PC-9 (cell line): ENCODE results near the gene CABLES2. TPM values are rescaled to one million over a fixed set of nuclear protein-coding genes. Genes with fewer than 3 reads are reported as not detected.

Experiments
- BruUV-seq: library from RNA; stranded (reverse); fragments of 400-500 nt; replicated peaks from 2 replicates; lab custom pipeline; 2021; lab: Mats Ljungman, UMichigan
- CTCF ChIA-PET: fragments of 300-600 bp; sonication (Branson Sonifier 250); formaldehyde crosslinking; loops from one replicate; lab custom pipeline; 2022; ENCODE audit warnings: antibody characterized with exemption; lab: Charles Lee
- POLR2A ChIA-PET: fragments of 300-600 bp; sonication (Branson Sonifier 250); formaldehyde crosslinking; loops from one replicate; lab custom pipeline; 2022; ENCODE audit warnings: antibody characterized with exemption; ENCODE audit not compliant: unreplicated experiment; lab: Charles Lee
- DNase-seq, 2 experiments: peaks; one replicate each; pipeline versions ENCODE4 v3.0.0 to v3.0.0-alpha.2; 2015 to 2022; ENCODE audit warnings: mixed read lengths in 1 of 2
- H2AFZ ChIP-seq: fragments of 200-600 bp; sonication (generic); 2 replicates; pipeline ENCODE4 v1.8.1; 2017; ENCODE audit warnings: antibody characterized with exemption
- H3F3A ChIP-seq: fragments of 200-600 bp; sonication (generic); 2 replicates; pipeline ENCODE4 v1.8.1; 2017; ENCODE audit warnings: antibody characterized with exemption, mild to moderate bottlenecking, low read depth; ENCODE audit not compliant: insufficient read depth
- H3K27ac ChIP-seq: fragments of 200-600 bp; sonication (generic); 2 replicates; pipeline ENCODE4 v1.6.1; 2016; ENCODE audit warnings: mixed run types
- H3K27me3 ChIP-seq: fragments of 200-600 bp; sonication (generic); 2 replicates; pipeline ENCODE4 v1.6.1; 2016; ENCODE audit warnings: low read depth, mixed run types; ENCODE audit not compliant: insufficient read depth
- H3K36me3 ChIP-seq: fragments of 200-600 bp; sonication (generic); 2 replicates; pipeline ENCODE4 v1.6.1; 2016; ENCODE audit warnings: low read depth, mixed run types
- H3K4me1 ChIP-seq: fragments of 200-600 bp; sonication (generic); replicated peaks from 2 replicates; pipeline ENCODE4 v1.6.1; 2016; ENCODE audit warnings: mixed run types; ENCODE audit not compliant: insufficient read depth
- H3K4me2 ChIP-seq: fragments of 200-600 bp; sonication (generic); 2 replicates; pipeline ENCODE4 v1.6.1; 2017; ENCODE audit warnings: mixed run types
- H3K4me3 ChIP-seq: fragments of 200-600 bp; sonication (generic); 2 replicates; pipeline ENCODE4 v1.6.1; 2016; ENCODE audit warnings: mixed run types
- H3K79me2 ChIP-seq: fragments of 200-600 bp; sonication (generic); 2 replicates; pipeline ENCODE4 v1.6.1; 2017; ENCODE audit warnings: low read depth, mixed run types
- H3K9me2 ChIP-seq: fragments of 200-600 bp; sonication (generic); 2 replicates; pipeline ENCODE4 v1.8.1; 2017; ENCODE audit warnings: mild to moderate bottlenecking; ENCODE audit not compliant: insufficient read depth
- H3K9me3 ChIP-seq: fragments of 200-600 bp; sonication (generic); 2 replicates; pipeline ENCODE4 v1.8.1; 2016; ENCODE audit warnings: low read depth; ENCODE audit not compliant: insufficient read depth
- H4K20me1 ChIP-seq: fragments of 200-600 bp; sonication (generic); 2 replicates; pipeline ENCODE4 v1.8.1; 2017; ENCODE audit not compliant: insufficient read depth
- CTCF ChIP-seq: fragments of 200-600 bp; sonication (generic); conservative IDR thresholded peaks from 2 replicates; pipeline ENCODE4 v1.6.1; 2017; ENCODE audit warnings: mixed run types, antibody characterized with exemption, mild to moderate bottlenecking, moderate library complexity
- EZH2 ChIP-seq: fragments of 200-600 bp; sonication (generic); IDR thresholded peaks from 2 replicates; pipeline ENCODE4 v1.8.0; 2017; ENCODE audit warnings: antibody characterized with exemption, low read depth
- intact Hi-C: fragments of 100-400 bp; cut with micrococcal nuclease; formaldehyde crosslinking; loops from one replicate; pipeline ENCODE4 v1.10.0; 2022; ENCODE audit not compliant: unreplicated experiment
- total RNA-seq: library from RNA; stranded (reverse); gene quantifications from 2 replicates; pipeline ENCODE4 v1.2.3, GENCODE V29; 2021

CABLES2 gene
- total RNA-seq, 1 experiment from 2014 or later: 14.1 TPM

GRCh38 chr20:62390317-62391164 lies 16.5 kb downstream of the CABLES2 start:
- no peak for DNase-seq
- H3F3A ChIP-seq: peaks cover 34% of the 10 kb centered on the region
- POLR2A ChIA-PET: interaction anchor here (0.7 kb wide), 1 partner anchor 618 kb away, joined by 5 read pairs; no protein-coding TSS in a partner anchor
- no peak for TF ChIP-seq CTCF
- no peaks in the 10 kb centered on the region for H3K9me3 ChIP-seq
- no peak overlapping the region for H3K4me3 ChIP-seq
- CTCF ChIA-PET: no interaction called here
- H2AFZ ChIP-seq: no peak overlapping the region
- H3K4me2 ChIP-seq: no peak overlapping the region
- H4K20me1 ChIP-seq: peaks cover 46% of the 10 kb centered on the region
- H3K79me2 ChIP-seq: peaks cover 40% of the 10 kb centered on the region
- H3K36me3 ChIP-seq: peaks cover 22% of the 10 kb centered on the region
- H3K4me1 ChIP-seq: peaks cover 15% of the 10 kb centered on the region
- intact Hi-C loops: no loop called here
- no TSS peak for BruUV-seq
- H3K9me2 ChIP-seq: no peaks in the 10 kb centered on the region
- no peak overlapping the region for H3K27ac ChIP-seq
- no peaks in the 10 kb centered on the region for H3K27me3 ChIP-seq

GRCh38 chr20:62389601-62390087 lies 17.4 kb downstream of the CABLES2 start:
- Histone ChIP-seq H3K27ac (no peak overlapping the region), H3K4me1 (peaks cover 21% of the 10 kb centered on the region), H3K27me3 (no peaks in the 10 kb centered on the region), H3K4me3 (no peak overlapping the region), H3K9me3 (no peaks in the 10 kb centered on the region), H3K79me2 (peaks cover 49% of the 10 kb centered on the region), H3F3A (peaks cover 41% of the 10 kb centered on the region), H3K36me3 (peaks cover 26% of the 10 kb centered on the region), H2AFZ (no peak overlapping the region), H3K9me2 (no peaks in the 10 kb centered on the region), H3K4me2 (no peak overlapping the region), H4K20me1 (peaks cover 52% of the 10 kb centered on the region)
- ChIA-PET POLR2A (interaction anchor here (0.7 kb wide), 1 partner anchor 619 kb away, joined by 5 read pairs; no protein-coding TSS in a partner anchor), CTCF (no interaction called here)
- BruUV-seq: no TSS peak
- no peak for DNase-seq
- TF ChIP-seq EZH2 (no peak), CTCF (no peak)
- intact Hi-C loops: no loop called here

- H3K27ac ChIP-seq: no peak overlapping the region
- intact Hi-C loops: no loop called here
- ChIA-PET POLR2A (interaction anchor here (0.8 kb wide), 1 partner anchor 31 kb away, joined by 5 read pairs; no protein-coding TSS in a partner anchor), CTCF (no interaction called here)
- H3F3A ChIP-seq: peaks cover 47% of the 10 kb centered on the region
- peak overlapping the region; percentile 99 for H3K4me2 ChIP-seq
- TF ChIP-seq CTCF (peak; percentile 26; the same call in 1 of the 2 replicates), EZH2 (no peak)
- H3K36me3 ChIP-seq: peaks cover 26% of the 10 kb centered on the region
- H3K9me3 ChIP-seq: no peaks in the 10 kb centered on the region
- no peak overlapping the region for H2AFZ ChIP-seq
- H4K20me1 ChIP-seq: peaks cover 52% of the 10 kb centered on the region
- no peaks in the 10 kb centered on the region for H3K27me3 ChIP-seq
- no peak for DNase-seq
- peaks cover 55% of the 10 kb centered on the region for H3K79me2 ChIP-seq
- BruUV-seq: no TSS peak
- H3K9me2 ChIP-seq: no peaks in the 10 kb centered on the region
- H3K4me1 ChIP-seq: peaks cover 21% of the 10 kb centered on the region
- peak overlapping the region; percentile 100; the same call in 1 of the 2 replicates for H3K4me3 ChIP-seq
Measured at GRCh38 chr20:62388839-62389600, 18.1 kb downstream of the CABLES2 start.
